Right lobe of liver (tissue), 4 donors: ENCODE results near the gene MUC5B.

Experiments
- CTCF ChIP-seq, 4 donors: fragments of 200-600 bp in 3 of 4; fragments of 450-650 bp in 1 of 4; IDR thresholded peaks; one replicate each; pipeline versions ENCODE4 v1.5.1 to v1.8.0; 2016 to 2022; ENCODE audit warnings: antibody characterized with exemption in 4 of 4, mild to moderate bottlenecking in 2 of 4
- POLR2A ChIP-seq: fragments of 450-650 bp; IDR thresholded peaks from one replicate; pipeline ENCODE4 v1.6.1; 2017; ENCODE audit warnings: antibody characterized with exemption, mild to moderate bottlenecking
- donor health status: DM: no; HTN: no; CAD: no.
- donor health status: DM: no; HTN: no; CAD: no.
- donor health status: DM: no; HTN: yes; CAD: no.

GRCh38 chr11:1260023-1260501, 37.2 kb downstream of the MUC5B start:
- no peak for TF ChIP-seq POLR2A
- TF ChIP-seq CTCF (IDR thresholded peaks at IDR 0.05) = no peak
